ENCODE measurements around the gene CAPN2. TPM values are rescaled to one million over a fixed set of nuclear protein-coding genes. Genes with fewer than 3 reads are reported as not detected.

Gene CAPN2
- polyA plus RNA-seq, 3 donors, result 127 to 186 (median 182) TPM

- peak overlapping the region in 5 of 7 donors; percentile 3 to 66 (median 56) for H3K27ac Mint-ChIP-seq
- no peaks in the 10 kb centered on the region for H3K27me3 Mint-ChIP-seq (ENCODE audit: low read depth in 3 of 3)
- H3K9me3 ChIP-seq (replicated peaks in 1 of 2; ENCODE audit: control insufficient read depth in 1 of 2, insufficient read depth in 1 of 2, low read length in 2 of 2), result no peaks in the 10 kb centered on the region
- H3K36me3 Mint-ChIP-seq, result peaks cover 40 to 44% of the 10 kb centered on the region in 2 donors
- H3K9me3 Mint-ChIP-seq, result no peaks in the 10 kb centered on the region
- peaks cover 73% of the 10 kb centered on the region for H4K20me1 ChIP-seq (ENCODE audit: insufficient read depth, low read length)
- WGBS (ENCODE audit: insufficient coverage), result no CpG with 5 or more reads among the region's 4 CpGs
- H3K4me3 ChIP-seq (replicated peaks in 1 of 3; ENCODE audit: low read depth in 2 of 3, low read length in 3 of 3), result no peak overlapping the region
- peaks cover 16 to 21% of the 10 kb centered on the region in 2 donors for H3K4me1 ChIP-seq (ENCODE audit: control insufficient read depth in 1 of 2, insufficient read depth in 2 of 2, low read length in 2 of 2)
- peaks cover 91% of the 10 kb centered on the region for H3K79me2 ChIP-seq (ENCODE audit: insufficient read depth, low read length)
- H3K36me3 ChIP-seq (replicated peaks in 1 of 2; ENCODE audit: control insufficient read depth in 1 of 2, insufficient read depth in 2 of 2, low read length in 2 of 2), result peaks cover 17 to 48% of the 10 kb centered on the region in 2 donors
- intact Hi-C loops (cut with micrococcal nuclease), result loop anchor here in 1 of 2 donors (10.0 kb wide), 1 partner anchor 105 kb away; the partner anchor contains the start of gene CAPN2
- peak overlapping the region in 1 of 2 donors; percentile 27 for H3K27ac ChIP-seq (ENCODE audit: low read depth in 1 of 2, low read length in 2 of 2)
- no peak for DNase-seq
- H3K9ac ChIP-seq (ENCODE audit: insufficient read depth, low read length, poor library complexity, severe bottlenecking), result no peak overlapping the region
- TF ChIP-seq CTCF (IDR thresholded peaks at IDR 0.05), result no peak
- peaks cover 35% of the 10 kb centered on the region for H3K4me1 Mint-ChIP-seq
- no peak overlapping the region for H3K4me2 ChIP-seq (replicated peaks; ENCODE audit: extremely low read depth, low read length, poor library complexity, severe bottlenecking)
- no peak overlapping the region for H2AFZ ChIP-seq (ENCODE audit: insufficient read depth, low read depth, low read length, poor library complexity, severe bottlenecking)
- no peak overlapping the region for H3K4me3 Mint-ChIP-seq
- no peaks in the 10 kb centered on the region for H3K27me3 ChIP-seq (ENCODE audit: control insufficient read depth in 2 of 2, insufficient read depth in 2 of 2, low read length in 2 of 2)
Observed at GRCh38 chr1:223819730-223820514, 107.6 kb downstream of the CAPN2 start.

- TF ChIP-seq CTCF (IDR thresholded peaks at IDR 0.05), result no peak
- Mint-ChIP-seq H3K9me3 (no peaks in the 10 kb centered on the region), H3K36me3 (peaks cover 35 to 41% of the 10 kb centered on the region in 2 donors), H3K27me3 (ENCODE audit: low read depth in 3 of 3) (no peaks in the 10 kb centered on the region), H3K4me1 (peaks cover 40% of the 10 kb centered on the region), H3K27ac (peak overlapping the region in 5 of 7 donors; percentile 3 to 66 (median 54)), H3K4me3 (no peak overlapping the region)
- intact Hi-C loops (cut with micrococcal nuclease), result loop anchor here in 1 of 2 donors (10.0 kb wide), 1 partner anchor 106 kb away; the partner anchor contains the start of gene CAPN2
- Histone ChIP-seq H3K9ac (ENCODE audit: insufficient read depth, low read length, poor library complexity, severe bottlenecking) (no peak overlapping the region), H3K4me2 (replicated peaks; ENCODE audit: extremely low read depth, low read length, poor library complexity, severe bottlenecking) (no peak overlapping the region), H2AFZ (ENCODE audit: insufficient read depth, low read depth, low read length, poor library complexity, severe bottlenecking) (no peak overlapping the region), H3K9me3 (replicated peaks in 1 of 2; ENCODE audit: control insufficient read depth in 1 of 2, insufficient read depth in 1 of 2, low read length in 2 of 2) (no peaks in the 10 kb centered on the region), H3K4me1 (ENCODE audit: control insufficient read depth in 1 of 2, insufficient read depth in 2 of 2, low read length in 2 of 2) (peaks cover 22 to 27% of the 10 kb centered on the region in 2 donors), H3K79me2 (ENCODE audit: insufficient read depth, low read length) (peaks cover 91% of the 10 kb centered on the region), H3K4me3 (replicated peaks in 1 of 3; ENCODE audit: low read depth in 2 of 3, low read length in 3 of 3) (no peak overlapping the region), H3K27ac (ENCODE audit: low read depth in 1 of 2, low read length in 2 of 2) (peak overlapping the region in 1 of 2 donors; percentile 27), H3K27me3 (ENCODE audit: control insufficient read depth in 2 of 2, insufficient read depth in 2 of 2, low read length in 2 of 2) (no peaks in the 10 kb centered on the region), H3K36me3 (replicated peaks in 1 of 2; ENCODE audit: control insufficient read depth in 1 of 2, insufficient read depth in 2 of 2, low read length in 2 of 2) (peaks cover 17 to 43% of the 10 kb centered on the region in 2 donors), H4K20me1 (ENCODE audit: insufficient read depth, low read length) (peaks cover 74% of the 10 kb centered on the region)
- no peak for DNase-seq
- WGBS (ENCODE audit: insufficient coverage), result 69% methylated on average over 2 of the region's 2 CpGs
Observed at GRCh38 chr1:223820515-223820858, 108.1 kb downstream of the CAPN2 start.

Data from CD14-positive monocyte (primary cell).